HG03432 (cell line): ENCODE measurements around the gene MAD1L1.
"Not testable (repeated sequence)": the region's sequence is repeated elsewhere in the genome, so short reads cannot be mapped to it uniquely, and the experiment has no call there.

Source experiments
- ATAC-seq: cut with Tn5 transposase; IDR thresholded peaks from one replicate; pipeline ENCODE4 v1.9.1; 2021; ENCODE audit warnings: mild to moderate bottlenecking, moderate library complexity; ENCODE audit not compliant: unreplicated experiment

Gene MAD1L1

GRCh38 chr7:1874590-1875391 is 358.0 kb downstream of the MAD1L1 start:
- not testable (repeated sequence) for ATAC-seq

GRCh38 chr7:1873857-1874589 is 358.7 kb downstream of the MAD1L1 start:
- no peak for ATAC-seq

- no peak for ATAC-seq
Measured at GRCh38 chr7:1873421-1873820, 359.3 kb downstream of the MAD1L1 start.

- ATAC-seq: no peak
Measured at GRCh38 chr7:1873070-1873405, 359.7 kb downstream of the MAD1L1 start.

GRCh38 chr7:1872191-1873069 is 360.3 kb downstream of the MAD1L1 start:
- ATAC-seq: no peak

GRCh38 chr7:1869452-1870130 is 363.2 kb downstream of the MAD1L1 start:
- ATAC-seq: no peak

- ATAC-seq: no peak
Measured at GRCh38 chr7:1868516-1869165, 364.1 kb downstream of the MAD1L1 start.

- no peak for ATAC-seq
Measured at GRCh38 chr7:1867370-1868260, 365.1 kb downstream of the MAD1L1 start.

- ATAC-seq: no peak
Measured at GRCh38 chr7:1866601-1867000, 366.1 kb downstream of the MAD1L1 start.

GRCh38 chr7:1865571-1866255 is 367.0 kb downstream of the MAD1L1 start:
- ATAC-seq: no peak

GRCh38 chr7:1865000-1865555 is 367.7 kb downstream of the MAD1L1 start:
- no peak for ATAC-seq

GRCh38 chr7:1864161-1864940 is 368.4 kb downstream of the MAD1L1 start:
- ATAC-seq: no peak

- no peak for ATAC-seq
Measured at GRCh38 chr7:1863091-1863900, 369.4 kb downstream of the MAD1L1 start.

- ATAC-seq: no peak
Measured at GRCh38 chr7:1862560-1862959, 370.2 kb downstream of the MAD1L1 start.

- no peak for ATAC-seq
Measured at GRCh38 chr7:1861799-1862458, 370.8 kb downstream of the MAD1L1 start.
